Calu3 (cell line): ENCODE data around the gene NKIRAS2. TPM values are rescaled to one million over a fixed set of nuclear protein-coding genes. Genes with fewer than 3 reads are reported as not detected.
"Not testable (repeated sequence)": the region's sequence is repeated elsewhere in the genome, so short reads cannot be mapped to it uniquely, and the experiment has no call there.

Experiments
- BruUV-seq: library from RNA; stranded (reverse); fragments of 400-500 nt; replicated peaks from 2 replicates; lab custom pipeline; 2021; lab: Mats Ljungman, UMichigan
- CTCF ChIA-PET: fragments of 300-600 bp; sonication (Branson Sonifier 250); formaldehyde crosslinking; loops from one replicate; lab custom pipeline; 2022; ENCODE audit warnings: antibody characterized with exemption; lab: Charles Lee
- DNase-seq: peaks from one replicate; pipeline ENCODE4 v3.0.0; 2022
- H3K27ac Mint-ChIP-seq: one replicate; pipeline ENCODE4 v1.8.0; 2022; ENCODE audit warnings: mixed read lengths; ENCODE audit not compliant: unreplicated experiment
- H3K27me3 Mint-ChIP-seq: one replicate; pipeline ENCODE4 v1.8.0; 2022; ENCODE audit warnings: mixed read lengths; ENCODE audit not compliant: unreplicated experiment
- H3K36me3 Mint-ChIP-seq: one replicate; pipeline ENCODE4 v1.8.0; 2022; ENCODE audit warnings: mild to moderate bottlenecking, moderate library complexity, mixed read lengths; ENCODE audit not compliant: insufficient read depth, unreplicated experiment
- H3K4me1 Mint-ChIP-seq: one replicate; pipeline ENCODE4 v1.8.0; 2022; ENCODE audit warnings: mild to moderate bottlenecking, low read depth, mixed read lengths; ENCODE audit not compliant: unreplicated experiment
- H3K4me3 Mint-ChIP-seq: one replicate; pipeline ENCODE4 v1.8.0; 2022; ENCODE audit warnings: mild to moderate bottlenecking, low read depth, moderate library complexity, mixed read lengths; ENCODE audit not compliant: unreplicated experiment
- H3K9me3 Mint-ChIP-seq: one replicate; pipeline ENCODE4 v1.8.0; 2022; ENCODE audit warnings: low read depth, mixed read lengths; ENCODE audit not compliant: unreplicated experiment
- intact Hi-C: fragments of 100-400 bp; cut with micrococcal nuclease; formaldehyde crosslinking; loops from one replicate; pipeline ENCODE4 v1.10.0; 2022; ENCODE audit not compliant: unreplicated experiment
- total RNA-seq: library from RNA; stranded (reverse); gene quantifications from 2 replicates; pipeline ENCODE4 v1.2.3, GENCODE V29; 2022
- TF ChIP-seq, protein P1 (sequence below): fragments of 200-600 bp; IDR thresholded peaks from one replicate; pipeline ENCODE4 v1.8.0; 2022; ENCODE audit warnings: antibody characterized with exemption; ENCODE audit not compliant: unreplicated experiment

NKIRAS2 gene
- total RNA-seq, 1 experiment from 2014 or later: 55.7 TPM

DNA sequence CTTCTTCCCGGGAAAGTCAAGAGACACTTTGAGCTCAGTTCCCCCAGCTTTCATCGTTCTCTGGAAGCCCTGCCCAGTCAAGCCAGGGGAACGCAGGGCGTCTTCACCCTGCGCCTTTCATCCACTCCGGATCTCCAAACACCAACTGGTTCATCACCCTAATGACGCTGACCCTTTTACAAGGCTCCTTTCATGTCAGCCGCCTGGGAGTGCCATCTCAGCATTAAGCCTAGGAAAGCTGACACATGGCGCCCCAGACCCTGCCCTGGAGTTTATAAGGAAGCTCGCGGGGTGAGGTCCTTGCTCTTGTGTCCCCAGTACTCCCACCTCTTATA lies 2.1 kb upstream of the NKIRAS2 start:
- CTCF ChIA-PET: interaction anchor here (0.6 to 4.2 kb wide), 18 partner anchors 9 to 503 kb away, joined by 3 to 38 read pairs (median 5); partner anchors contain the start of genes DHX58 and JUP
- BruUV-seq: no TSS peak
- TF ChIP-seq, protein P1, sequence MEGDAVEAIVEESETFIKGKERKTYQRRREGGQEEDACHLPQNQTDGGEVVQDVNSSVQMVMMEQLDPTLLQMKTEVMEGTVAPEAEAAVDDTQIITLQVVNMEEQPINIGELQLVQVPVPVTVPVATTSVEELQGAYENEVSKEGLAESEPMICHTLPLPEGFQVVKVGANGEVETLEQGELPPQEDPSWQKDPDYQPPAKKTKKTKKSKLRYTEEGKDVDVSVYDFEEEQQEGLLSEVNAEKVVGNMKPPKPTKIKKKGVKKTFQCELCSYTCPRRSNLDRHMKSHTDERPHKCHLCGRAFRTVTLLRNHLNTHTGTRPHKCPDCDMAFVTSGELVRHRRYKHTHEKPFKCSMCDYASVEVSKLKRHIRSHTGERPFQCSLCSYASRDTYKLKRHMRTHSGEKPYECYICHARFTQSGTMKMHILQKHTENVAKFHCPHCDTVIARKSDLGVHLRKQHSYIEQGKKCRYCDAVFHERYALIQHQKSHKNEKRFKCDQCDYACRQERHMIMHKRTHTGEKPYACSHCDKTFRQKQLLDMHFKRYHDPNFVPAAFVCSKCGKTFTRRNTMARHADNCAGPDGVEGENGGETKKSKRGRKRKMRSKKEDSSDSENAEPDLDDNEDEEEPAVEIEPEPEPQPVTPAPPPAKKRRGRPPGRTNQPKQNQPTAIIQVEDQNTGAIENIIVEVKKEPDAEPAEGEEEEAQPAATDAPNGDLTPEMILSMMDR: no peak
- Mint-ChIP-seq H3K27me3 (no peaks in the 10 kb centered on the region), H3K4me1 (peaks cover 63% of the 10 kb centered on the region), H3K4me3 (peak overlapping the region; percentile 99), H3K27ac (peak overlapping the region; percentile 99), H3K9me3 (peaks cover 3% of the 10 kb centered on the region), H3K36me3 (peaks cover 87% of the 10 kb centered on the region)
- DNase-seq: no peak
- intact Hi-C loops: no loop called here

DNA sequence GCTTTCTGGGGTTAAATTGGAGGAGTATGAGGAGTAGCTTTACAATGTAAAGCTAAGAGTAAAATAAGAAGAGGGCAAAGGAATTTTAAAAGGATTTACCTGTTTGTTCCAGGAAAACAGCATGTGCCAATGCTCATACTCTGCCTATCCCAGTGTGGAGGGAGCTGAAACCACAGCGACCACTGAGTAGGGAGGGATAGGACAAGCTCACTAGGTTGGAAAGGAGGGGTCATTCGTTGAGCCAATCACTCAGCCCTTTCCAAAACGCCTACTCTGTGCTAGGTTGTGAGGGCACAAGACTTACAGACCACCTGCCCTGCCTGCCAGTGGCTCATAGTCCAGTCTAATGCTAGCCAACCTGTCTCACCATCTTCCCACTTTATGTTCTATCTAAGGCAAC lies 1.6 kb upstream of the NKIRAS2 start:
- TF ChIP-seq, protein P1: no peak
- Mint-ChIP-seq H3K27ac (peak overlapping the region; percentile 99), H3K4me1 (peaks cover 60% of the 10 kb centered on the region), H3K27me3 (no peaks in the 10 kb centered on the region), H3K36me3 (peaks cover 85% of the 10 kb centered on the region), H3K4me3 (peak overlapping the region; percentile 99), H3K9me3 (peaks cover 3% of the 10 kb centered on the region)
- CTCF ChIA-PET: interaction anchor here (0.8 to 4.2 kb wide), 14 partner anchors 9 to 502 kb away, joined by 3 to 38 read pairs (median 6); partner anchors contain the start of genes DHX58 and JUP
- intact Hi-C loops: no loop called here
- DNase-seq: no peak
- no TSS peak for BruUV-seq

DNA sequence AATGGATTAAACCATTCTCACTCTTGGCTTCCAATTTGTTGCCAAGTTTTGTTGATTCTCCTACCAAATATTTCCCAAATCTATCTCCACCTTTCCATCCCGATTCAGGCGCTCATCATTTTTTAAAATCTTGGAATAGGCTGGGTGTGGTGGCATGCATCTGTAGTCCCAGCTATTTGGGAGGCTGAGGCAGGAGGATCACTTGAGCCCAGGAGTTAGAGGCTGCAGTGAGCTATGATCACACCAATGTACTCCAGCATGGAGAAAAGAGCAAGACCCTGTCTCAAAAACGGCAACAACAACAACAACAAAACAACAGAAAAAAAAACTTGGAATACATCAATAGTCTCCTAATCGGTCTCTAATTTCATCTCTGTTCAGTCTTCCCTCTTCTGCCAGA lies 902 bp upstream of the NKIRAS2 start:
- DNase-seq: no peak
- BruUV-seq: no TSS peak
- H3K36me3 Mint-ChIP-seq: peaks cover 88% of the 10 kb centered on the region
- CTCF ChIA-PET: interaction anchor here (1.0 to 4.2 kb wide), 4 partner anchors 11 to 233 kb away, joined by 4 to 38 read pairs (median 6); partner anchors contain the start of gene JUP
- H3K4me1 Mint-ChIP-seq: peaks cover 62% of the 10 kb centered on the region
- peak overlapping the region; percentile 99 for H3K27ac Mint-ChIP-seq
- intact Hi-C loops: no loop called here
- H3K4me3 Mint-ChIP-seq: peak overlapping the region; percentile 99
- H3K27me3 Mint-ChIP-seq: no peaks in the 10 kb centered on the region
- TF ChIP-seq, protein P1: no peak
- H3K9me3 Mint-ChIP-seq: peaks cover 3% of the 10 kb centered on the region

DNA sequence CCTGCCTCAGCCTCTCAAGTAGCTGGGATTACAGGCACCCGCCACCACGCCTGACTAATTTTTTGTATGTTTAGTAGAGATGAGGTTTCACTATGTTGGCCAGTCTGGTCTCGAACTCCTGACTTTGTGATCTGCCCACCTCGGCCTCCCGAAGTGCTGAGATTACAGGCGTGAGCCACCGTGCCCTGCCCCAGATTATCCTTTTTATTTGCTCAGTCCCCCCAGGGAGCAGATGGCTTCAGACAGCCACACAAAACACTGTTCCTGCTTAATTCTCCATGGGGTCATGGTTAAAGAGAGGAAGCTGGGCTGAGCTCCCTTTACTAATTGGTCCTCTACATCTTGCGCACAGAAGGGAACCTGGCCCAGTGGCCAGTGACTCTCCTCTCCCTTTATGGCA lies 955 bp downstream of the NKIRAS2 start:
- BruUV-seq: TSS peak; percentile 51
- DNase-seq, intact Hi-C loops: not testable (repeated sequence)

More for the DNA sequence above, 955 bp downstream of the NKIRAS2 start:
- peaks cover 73% of the 10 kb centered on the region for H3K4me1 Mint-ChIP-seq
- H3K27ac Mint-ChIP-seq: peak overlapping the region; percentile 99
- H3K4me3 Mint-ChIP-seq: peak overlapping the region; percentile 99
- not testable (repeated sequence) for H3K27me3 Mint-ChIP-seq, H3K9me3 Mint-ChIP-seq
- CTCF ChIA-PET: interaction anchor here (1.1 to 1.8 kb wide), 4 partner anchors 18 to 103 kb away, joined by 3 to 14 read pairs (median 4); partner anchors contain the start of gene ACLY
- peaks cover 91% of the 10 kb centered on the region for H3K36me3 Mint-ChIP-seq
